Activated CD4-positive, alpha-beta T cell treated with anti-CD3 and anti-CD28 coated beads for 36 hours (primary cell): ENCODE measurements around the gene EXOG. TPM values are rescaled to one million over a fixed set of nuclear protein-coding genes. Genes with fewer than 3 reads are reported as not detected.
"Not testable (repeated sequence)": the region's sequence is repeated elsewhere in the genome, so short reads cannot be mapped to it uniquely, and the experiment has no call there.

ENCODE experiments used
- ATAC-seq: fragments of 200-7000 bp; cut with Tn5 transposase; one replicate; pipeline ENCODE4 v1.10.0; 2021; ENCODE audit warnings: mild to moderate bottlenecking, moderate library complexity
- CTCF ChIA-PET: fragments of 350-600 bp; sonication (Branson Sonifier 250); formaldehyde crosslinking; loops from one replicate; lab custom pipeline; 2021; ENCODE audit warnings: antibody characterized with exemption; lab: Charles Lee
- POLR2A ChIA-PET: fragments of 350-600 bp; sonication (Branson Sonifier 250); formaldehyde crosslinking; loops from one replicate; lab custom pipeline; 2021; ENCODE audit warnings: antibody characterized with exemption, inconsistent platforms; lab: Charles Lee
- DNase-seq: peaks from one replicate; pipeline ENCODE4 v3.0.0-alpha.2; 2020
- H3K27ac Mint-ChIP-seq: one replicate; pipeline ENCODE4 v1.8.0; 2021; ENCODE audit warnings: mixed read lengths
- H3K27me3 Mint-ChIP-seq: one replicate; pipeline ENCODE4 v1.8.0; 2021; ENCODE audit warnings: mixed read lengths
- H3K36me3 Mint-ChIP-seq: one replicate; pipeline ENCODE4 v1.8.0; 2021; ENCODE audit warnings: low read depth, mixed read lengths
- H3K4me1 Mint-ChIP-seq: one replicate; pipeline ENCODE4 v1.8.0; 2021; ENCODE audit warnings: mixed read lengths
- H3K4me3 Mint-ChIP-seq: one replicate; pipeline ENCODE4 v1.8.0; 2021; ENCODE audit warnings: mild to moderate bottlenecking, moderate library complexity, mixed read lengths
- H3K9me3 Mint-ChIP-seq: one replicate; pipeline ENCODE4 v1.8.0; 2021; ENCODE audit warnings: low read depth, mixed read lengths
- intact Hi-C, 2 experiments: fragments of 100-400 bp; cut with DNase I in 1 of 2; cut with micrococcal nuclease in 1 of 2; formaldehyde crosslinking; loops; one replicate each; pipeline versions ENCODE4 v1.14.2 to v1.15.1; 2022 to 2024; cut with DNase I, micrococcal nuclease
- total RNA-seq, 2 experiments: library from RNA; stranded (reverse); gene quantifications; one replicate each; pipeline ENCODE4 v1.2.3, GENCODE V29; 2021

Gene EXOG
- total RNA-seq, 2 experiments from 2014 or later, result 13.0 to 14.9 TPM

GRCh38 chr3:38566215-38566528, 70.0 kb downstream of the EXOG start:
- no peak overlapping the region for H3K27ac Mint-ChIP-seq
- intact Hi-C loops, result no loop called here
- no peaks in the 10 kb centered on the region for H3K36me3 Mint-ChIP-seq
- H3K4me3 Mint-ChIP-seq, result no peak overlapping the region
- ATAC-seq (no peak), DNase-seq (no peak)
- H3K4me1 Mint-ChIP-seq, result no peaks in the 10 kb centered on the region
- no peaks in the 10 kb centered on the region for H3K9me3 Mint-ChIP-seq
- CTCF ChIA-PET, result no interaction called here
- POLR2A ChIA-PET, result no interaction called here
- H3K27me3 Mint-ChIP-seq, result no peaks in the 10 kb centered on the region

GRCh38 chr3:38566794-38567193, 70.7 kb downstream of the EXOG start:
- ATAC-seq, H3K4me1 Mint-ChIP-seq, H3K27me3 Mint-ChIP-seq, H3K36me3 Mint-ChIP-seq, H3K9me3 Mint-ChIP-seq, H3K4me3 Mint-ChIP-seq, POLR2A ChIA-PET, intact Hi-C loops, DNase-seq, H3K27ac Mint-ChIP-seq: not testable (repeated sequence)
- CTCF ChIA-PET, result interaction anchor here (1.1 kb wide), 1 partner anchor 23 kb away, joined by 5 read pairs; no protein-coding TSS in a partner anchor

GRCh38 chr3:38567498-38567897, 71.4 kb downstream of the EXOG start:
- H3K27me3 Mint-ChIP-seq, result no peaks in the 10 kb centered on the region
- ChIA-PET CTCF (interaction anchor here (1.0 to 1.1 kb wide), 2 partner anchors 22 to 88 kb away, joined by 3 to 5 read pairs; no protein-coding TSS in a partner anchor), POLR2A (no interaction called here)
- intact Hi-C loops, result no loop called here
- no peak for ATAC-seq
- no peaks in the 10 kb centered on the region for H3K9me3 Mint-ChIP-seq
- no peak for DNase-seq
- H3K4me1 Mint-ChIP-seq, result no peaks in the 10 kb centered on the region
- no peak overlapping the region for H3K27ac Mint-ChIP-seq
- no peaks in the 10 kb centered on the region for H3K36me3 Mint-ChIP-seq
- H3K4me3 Mint-ChIP-seq, result no peak overlapping the region

- ChIA-PET CTCF (no interaction called here), POLR2A (no interaction called here)
- Mint-ChIP-seq H3K36me3 (peaks cover 1% of the 10 kb centered on the region), H3K9me3 (peaks cover 2% of the 10 kb centered on the region), H3K27ac (no peak overlapping the region), H3K4me3 (no peak overlapping the region), H3K27me3 (no peaks in the 10 kb centered on the region), H3K4me1 (no peaks in the 10 kb centered on the region)
- ATAC-seq (no peak), DNase-seq (no peak)
- intact Hi-C loops, result no loop called here
Observed at GRCh38 chr3:38573111-38573510, 77.0 kb downstream of the EXOG start.

GRCh38 chr3:38573556-38573955, 77.4 kb downstream of the EXOG start:
- ATAC-seq, result no peak
- peaks cover 2% of the 10 kb centered on the region for H3K9me3 Mint-ChIP-seq
- H3K4me3 Mint-ChIP-seq, result no peak overlapping the region
- DNase-seq, result no peak
- intact Hi-C loops, result no loop called here
- H3K36me3 Mint-ChIP-seq, result peaks cover 1% of the 10 kb centered on the region
- ChIA-PET POLR2A (no interaction called here), CTCF (no interaction called here)
- H3K27me3 Mint-ChIP-seq, result no peaks in the 10 kb centered on the region
- no peaks in the 10 kb centered on the region for H3K4me1 Mint-ChIP-seq
- no peak overlapping the region for H3K27ac Mint-ChIP-seq

- intact Hi-C loops, result no loop called here
- Mint-ChIP-seq H3K36me3 (peaks cover 1% of the 10 kb centered on the region), H3K4me1 (no peaks in the 10 kb centered on the region), H3K27me3 (no peaks in the 10 kb centered on the region), H3K9me3 (peaks cover 2% of the 10 kb centered on the region), H3K27ac (no peak overlapping the region), H3K4me3 (no peak overlapping the region)
- CTCF ChIA-PET, result interaction anchor here (0.6 kb wide), 1 partner anchor 74 kb away, joined by 3 read pairs; no protein-coding TSS in a partner anchor
- POLR2A ChIA-PET, result interaction anchor here (0.7 kb wide), 1 partner anchor 71 kb away, joined by 3 read pairs; no protein-coding TSS in a partner anchor
- ATAC-seq (no peak), DNase-seq (no peak)
Observed at GRCh38 chr3:38574411-38575278, 78.5 kb downstream of the EXOG start.

GRCh38 chr3:38575279-38575843, 79.2 kb downstream of the EXOG start:
- Mint-ChIP-seq H3K4me3 (no peak overlapping the region), H3K36me3 (peaks cover 1% of the 10 kb centered on the region), H3K9me3 (peaks cover 2% of the 10 kb centered on the region), H3K4me1 (no peaks in the 10 kb centered on the region), H3K27ac (no peak overlapping the region), H3K27me3 (no peaks in the 10 kb centered on the region)
- ATAC-seq (no peak), DNase-seq (no peak)
- CTCF ChIA-PET, result interaction anchor here (0.7 kb wide), 1 partner anchor 163 kb away, joined by 3 read pairs; no protein-coding TSS in a partner anchor
- intact Hi-C loops, result no loop called here
- POLR2A ChIA-PET, result no interaction called here

Other genes starting within 250 kb of the EXOG start
- gene SLC22A13, start 230.5 kb upstream of the EXOG start, total RNA-seq, result under 1 TPM; 0.21 TPM
- not detected for gene SLC22A14, start 214.0 kb upstream of the EXOG start, total RNA-seq
- 1 to 10 TPM; 5.0 to 5.3 TPM for gene XYLB, start 149.6 kb upstream of the EXOG start, total RNA-seq
- 1 to 10 TPM; 5.7 to 6.9 TPM for gene ACVR2B, start 42.5 kb upstream of the EXOG start, total RNA-seq
- under 1 TPM; 0.14 to 0.39 TPM for gene SCN5A, start 153.3 kb downstream of the EXOG start, total RNA-seq